Osteoblast (primary cell): ENCODE data around the gene CEP104. TPM values are rescaled to one million over a fixed set of nuclear protein-coding genes. Genes with fewer than 3 reads are reported as not detected.
A peak's percentile ranks its signal among the peaks of the same experiment; 100 is the strongest.

Experiments
- DNase-seq: peaks from one replicate; pipeline ENCODE4 v3.0.0; 2011; ENCODE audit warnings: low spot score, mixed read lengths; ENCODE audit not compliant: insufficient read length; ENCODE audit errors: missing footprints
- H2AFZ ChIP-seq: 2 replicates; pipeline ENCODE4 v1.6.0; 2011; ENCODE audit warnings: mild to moderate bottlenecking, low read length
- H3K27ac ChIP-seq: 2 replicates; pipeline ENCODE4 v1.5.1; 2011; ENCODE audit warnings: mild to moderate bottlenecking, low read depth, low read length, moderate library complexity
- H3K27me3 ChIP-seq: 2 replicates; pipeline ENCODE4 v1.6.0; 2012; ENCODE audit warnings: mild to moderate bottlenecking, control low read depth, inconsistent platforms, low read length, moderate library complexity; ENCODE audit not compliant: insufficient read depth
- H3K36me3 ChIP-seq: 2 replicates; pipeline ENCODE4 v1.5.1; 2011; ENCODE audit warnings: mild to moderate bottlenecking, low read length, control low read depth, moderate library complexity; ENCODE audit not compliant: insufficient read depth
- H3K4me1 ChIP-seq: 2 replicates; pipeline ENCODE4 v1.5.1; 2011; ENCODE audit warnings: mild to moderate bottlenecking, low read length, control low read depth, moderate library complexity; ENCODE audit not compliant: insufficient read depth
- H3K4me2 ChIP-seq: 2 replicates; pipeline ENCODE4 v1.6.0; 2011; ENCODE audit warnings: mild to moderate bottlenecking, low read length; ENCODE audit not compliant: insufficient read depth
- H3K4me3 ChIP-seq: fragments of 200-600 bp; sonication (generic); 3 replicates; pipeline ENCODE4 v1.5.1; 2012; ENCODE audit warnings: mild to moderate bottlenecking, low read length, inconsistent platforms; ENCODE audit not compliant: insufficient read depth
- H3K79me2 ChIP-seq: 2 replicates; pipeline ENCODE4 v1.6.0; 2012; ENCODE audit warnings: mild to moderate bottlenecking, low read length, control low read depth, inconsistent platforms; ENCODE audit not compliant: insufficient read depth
- H3K9me3 ChIP-seq: 2 replicates; pipeline ENCODE4 v1.5.1; 2011; ENCODE audit warnings: low read depth, low read length, control low read depth
- H4K20me1 ChIP-seq: 2 replicates; pipeline ENCODE4 v1.6.0; 2012; ENCODE audit warnings: mild to moderate bottlenecking, low read length, control low read depth; ENCODE audit not compliant: insufficient read depth
- total RNA-seq: library from RNA; depleted of rRNA; stranded (reverse); fragments of >200 nt; gene quantifications from 2 replicates; pipeline ENCODE4 v1.2.3, GENCODE V29; 2012
- TF ChIP-seq, protein P1 (sequence below): IDR thresholded peaks from 2 replicates; pipeline ENCODE4 v1.5.1; 2011; ENCODE audit warnings: mild to moderate bottlenecking, low read depth, low read length, moderate library complexity; ENCODE audit errors: extremely low read depth

Gene CEP104
- total RNA-seq, 1 donor = 21.7 TPM

- TF ChIP-seq, protein P1, sequence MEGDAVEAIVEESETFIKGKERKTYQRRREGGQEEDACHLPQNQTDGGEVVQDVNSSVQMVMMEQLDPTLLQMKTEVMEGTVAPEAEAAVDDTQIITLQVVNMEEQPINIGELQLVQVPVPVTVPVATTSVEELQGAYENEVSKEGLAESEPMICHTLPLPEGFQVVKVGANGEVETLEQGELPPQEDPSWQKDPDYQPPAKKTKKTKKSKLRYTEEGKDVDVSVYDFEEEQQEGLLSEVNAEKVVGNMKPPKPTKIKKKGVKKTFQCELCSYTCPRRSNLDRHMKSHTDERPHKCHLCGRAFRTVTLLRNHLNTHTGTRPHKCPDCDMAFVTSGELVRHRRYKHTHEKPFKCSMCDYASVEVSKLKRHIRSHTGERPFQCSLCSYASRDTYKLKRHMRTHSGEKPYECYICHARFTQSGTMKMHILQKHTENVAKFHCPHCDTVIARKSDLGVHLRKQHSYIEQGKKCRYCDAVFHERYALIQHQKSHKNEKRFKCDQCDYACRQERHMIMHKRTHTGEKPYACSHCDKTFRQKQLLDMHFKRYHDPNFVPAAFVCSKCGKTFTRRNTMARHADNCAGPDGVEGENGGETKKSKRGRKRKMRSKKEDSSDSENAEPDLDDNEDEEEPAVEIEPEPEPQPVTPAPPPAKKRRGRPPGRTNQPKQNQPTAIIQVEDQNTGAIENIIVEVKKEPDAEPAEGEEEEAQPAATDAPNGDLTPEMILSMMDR = no peak
- Histone ChIP-seq H2AFZ (no peak overlapping the region), H3K79me2 (peaks cover 11% of the 10 kb centered on the region), H3K36me3 (no peaks in the 10 kb centered on the region), H3K27me3 (no peaks in the 10 kb centered on the region), H3K9me3 (no peaks in the 10 kb centered on the region), H3K27ac (no peak overlapping the region), H3K4me1 (peaks cover under 1% of the 10 kb centered on the region), H4K20me1 (peaks cover 15% of the 10 kb centered on the region), H3K4me2 (no peak overlapping the region), H3K4me3 (no peak overlapping the region)
- DNase-seq = no peak
Observed at GRCh38 chr1:3863231-3863935, 6.4 kb upstream of the CEP104 start.

DNA sequence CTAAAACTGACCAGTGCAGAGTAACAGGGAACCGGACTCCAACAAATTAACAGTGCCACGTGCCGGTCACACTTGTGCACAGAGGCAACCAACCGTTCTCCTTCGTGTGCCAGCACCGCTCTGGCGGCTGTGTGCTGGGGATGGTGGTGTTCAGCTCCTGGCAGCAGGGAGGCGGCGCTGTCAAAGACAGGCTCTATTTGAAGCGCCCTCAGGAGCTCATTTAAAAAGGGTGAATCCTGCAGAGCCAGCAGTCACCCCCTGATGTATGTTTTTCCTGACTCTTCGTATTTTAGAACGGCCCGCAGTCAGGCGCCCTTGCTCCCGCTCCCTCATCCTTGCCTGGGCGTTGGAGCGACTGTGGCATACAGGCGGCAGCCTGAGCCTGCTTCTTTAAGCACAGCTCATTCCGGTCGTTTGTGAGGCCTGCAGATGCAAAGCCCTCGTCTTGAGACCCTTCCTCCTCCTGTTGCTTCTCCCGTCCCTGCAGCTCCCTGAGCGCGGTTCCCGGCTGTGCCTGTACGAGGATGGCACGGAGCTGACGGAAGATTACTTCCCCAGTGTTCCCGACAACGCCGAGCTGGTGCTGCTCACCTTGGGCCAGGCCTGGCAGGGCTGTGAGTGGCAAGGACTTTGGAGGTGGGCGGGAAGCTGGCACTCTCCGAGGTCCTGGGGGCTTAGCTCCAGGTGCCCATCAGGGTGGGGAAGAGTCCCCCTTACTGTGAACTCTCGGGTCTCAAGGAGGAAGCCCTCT lies 1.4 kb upstream of the CEP104 start:
- peak; percentile 96 for DNase-seq
- Histone ChIP-seq H4K20me1 (peaks cover 30% of the 10 kb centered on the region), H3K36me3 (no peaks in the 10 kb centered on the region), H3K4me2 (peak overlapping the region; percentile 85), H3K4me3 (peak overlapping the region; percentile 100), H3K27ac (no peak overlapping the region), H3K9me3 (no peaks in the 10 kb centered on the region), H2AFZ (peak overlapping the region; percentile 98), H3K4me1 (peaks cover 12% of the 10 kb centered on the region), H3K79me2 (peaks cover 44% of the 10 kb centered on the region), H3K27me3 (no peaks in the 10 kb centered on the region)
- TF ChIP-seq, protein P1 = peak; percentile 27

DNA sequence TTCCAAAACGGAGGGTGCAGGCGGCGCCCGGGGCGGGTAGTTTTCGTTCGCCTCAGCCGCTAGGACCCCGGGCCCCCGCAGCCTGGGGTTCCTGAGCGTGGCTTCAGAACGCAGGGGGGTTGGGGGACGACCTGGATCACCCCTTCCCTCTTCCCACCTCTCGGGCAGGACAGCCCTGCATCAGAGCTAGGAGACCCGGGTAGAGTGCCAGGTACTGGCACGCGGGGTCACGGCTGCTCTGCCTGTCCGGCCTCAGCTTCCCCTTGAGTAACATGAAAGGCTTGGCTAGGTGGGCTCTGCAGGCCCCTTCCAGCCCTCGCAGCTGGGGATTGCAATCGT lies 749 bp upstream of the CEP104 start:
- peak overlapping the region; percentile 98 for H2AFZ ChIP-seq
- peak overlapping the region; percentile 100 for H3K4me3 ChIP-seq
- DNase-seq = no peak
- H3K9me3 ChIP-seq = no peaks in the 10 kb centered on the region
- peak overlapping the region; percentile 85 for H3K4me2 ChIP-seq
- H3K4me1 ChIP-seq = peaks cover 12% of the 10 kb centered on the region
- peaks cover 30% of the 10 kb centered on the region for H4K20me1 ChIP-seq
- no peaks in the 10 kb centered on the region for H3K36me3 ChIP-seq
- H3K27me3 ChIP-seq = no peaks in the 10 kb centered on the region
- H3K27ac ChIP-seq = no peak overlapping the region
- TF ChIP-seq, protein P1 = no peak
- peaks cover 50% of the 10 kb centered on the region for H3K79me2 ChIP-seq
